ENCODE measurements around the gene LRRC57. TPM values are rescaled to one million over a fixed set of nuclear protein-coding genes. Genes with fewer than 3 reads are reported as not detected.

Gene LRRC57
- total RNA-seq, 1 experiment from 2014 or later = 16.6 TPM

- no peaks in the 10 kb centered on the region for H3K9me2 ChIP-seq (ENCODE audit: insufficient read depth)
- H4K20me1 ChIP-seq (ENCODE audit: insufficient read depth) = no peaks in the 10 kb centered on the region
- no peak overlapping the region for H2AFZ ChIP-seq (ENCODE audit: low read depth, low read length, poor library complexity, severe bottlenecking)
- CTCF ChIA-PET = no interaction called here
- no peak for TF ChIP-seq EZH2 (IDR thresholded peaks at IDR 0.05)
- no TSS peak for BruUV-seq (replicated peaks)
- no peak overlapping the region for H3K9ac ChIP-seq (ENCODE audit: low read length)
- H3K79me2 ChIP-seq (ENCODE audit: insufficient read depth, low read length) = peaks cover 14% of the 10 kb centered on the region; the same call in 1 of the 2 replicates
- DNase-seq (ENCODE audit: low read depth, low spot score) = no peak
- H3K27ac ChIP-seq (ENCODE audit: low read depth, low read length) = no peak overlapping the region
- H3K27me3 ChIP-seq (ENCODE audit: insufficient read depth, low read length) = no peaks in the 10 kb centered on the region
- H3K4me3 ChIP-seq (replicated peaks in 1 of 2; ENCODE audit: low read depth in 1 of 2, low read length in 2 of 2) = no peak overlapping the region
- no peak for ATAC-seq
- peaks cover 4 to 12% of the 10 kb centered on the region in 2 experiments for H3K4me1 ChIP-seq (ENCODE audit: control insufficient read depth in 1 of 2, insufficient read depth in 2 of 2, low read length in 2 of 2)
- no peak overlapping the region for H3K4me2 ChIP-seq (ENCODE audit: low read length)
- H3K36me3 ChIP-seq (ENCODE audit: control insufficient read depth in 1 of 2, insufficient read depth in 2 of 2, low read length in 2 of 2) = no peaks in the 10 kb centered on the region
- intact Hi-C loops (cut with micrococcal nuclease) = no loop called here
- POLR2A ChIA-PET = interaction anchor here (2.2 kb wide), 1 partner anchor 9 kb away, joined by 7 read pairs; the partner anchor contains the start of gene SNAP23
- RAD21 ChIA-PET (ENCODE audit: low non-redundant PET in 1 of 2, low total read pairs in 2 of 2, uncharacterized antibody in 2 of 2, unreplicated experiment in 2 of 2) = no interaction called here
- no peaks in the 10 kb centered on the region for H3K9me3 ChIP-seq (ENCODE audit: control insufficient read depth in 1 of 2, insufficient read depth in 1 of 2, low read depth in 1 of 2, low read length in 2 of 2)
Observed at GRCh38 chr15:42504631-42505030, 44.0 kb downstream of the LRRC57 start.

- ChIA-PET CTCF (no interaction called here), RAD21 (ENCODE audit: low non-redundant PET in 1 of 2, low total read pairs in 2 of 2, uncharacterized antibody in 2 of 2, unreplicated experiment in 2 of 2) (no interaction called here), POLR2A (no interaction called here)
- intact Hi-C loops (cut with micrococcal nuclease) = no loop called here
- H3K4me1 ChIP-seq (ENCODE audit: control insufficient read depth in 1 of 2, insufficient read depth in 2 of 2, low read length in 2 of 2) = peaks cover 12 to 20% of the 10 kb centered on the region in 2 experiments
- DNase-seq (ENCODE audit: low read depth, low spot score) (no peak), ATAC-seq (no peak)
- H3K4me2 ChIP-seq (ENCODE audit: low read length) = no peak overlapping the region
- no TSS peak for BruUV-seq (replicated peaks)
- H2AFZ ChIP-seq (ENCODE audit: low read depth, low read length, poor library complexity, severe bottlenecking) = no peak overlapping the region
- no peaks in the 10 kb centered on the region for H3K9me3 ChIP-seq (ENCODE audit: control insufficient read depth in 1 of 2, insufficient read depth in 1 of 2, low read depth in 1 of 2, low read length in 2 of 2)
- no peak overlapping the region for H3K4me3 ChIP-seq (replicated peaks in 1 of 2; ENCODE audit: low read depth in 1 of 2, low read length in 2 of 2)
- H3K36me3 ChIP-seq (ENCODE audit: control insufficient read depth in 1 of 2, insufficient read depth in 2 of 2, low read length in 2 of 2) = no peaks in the 10 kb centered on the region
- H3K27me3 ChIP-seq (ENCODE audit: insufficient read depth, low read length) = no peaks in the 10 kb centered on the region
- H3K27ac ChIP-seq (ENCODE audit: low read depth, low read length) = no peak overlapping the region
- no peaks in the 10 kb centered on the region for H4K20me1 ChIP-seq (ENCODE audit: insufficient read depth)
- peaks cover 14% of the 10 kb centered on the region; the same call in 1 of the 2 replicates for H3K79me2 ChIP-seq (ENCODE audit: insufficient read depth, low read length)
- no peaks in the 10 kb centered on the region for H3K9me2 ChIP-seq (ENCODE audit: insufficient read depth)
- H3K9ac ChIP-seq (ENCODE audit: low read length) = no peak overlapping the region
- no peak for TF ChIP-seq ZFX (IDR thresholded peaks at IDR 0.05)
- TF ChIP-seq ELF1 (IDR thresholded peaks at IDR 0.05; ENCODE audit: borderline replicate concordance, low read depth) = no peak
- no peak for TF ChIP-seq ATF3 (IDR thresholded peaks at IDR 0.05)
- no peak for TF ChIP-seq RAD21 (IDR thresholded peaks at IDR 0.05; ENCODE audit: low read depth)
- no peak for TF ChIP-seq REST (IDR thresholded peaks at IDR 0.05; ENCODE audit: low read depth)
- no peak for TF ChIP-seq CTCF (IDR thresholded peaks at IDR 0.05 in 2 of 3, conservative IDR thresholded peaks at IDR 0.05 in 1 of 3; ENCODE audit: borderline replicate concordance in 1 of 3, insufficient read depth in 1 of 3, low read depth in 2 of 3, low read length in 2 of 3)
- TF ChIP-seq POLR2A (IDR thresholded peaks at IDR 0.05; ENCODE audit: borderline replicate concordance, extremely low read depth, insufficient read depth, insufficient read length) = no peak
- TF ChIP-seq TCF7L2 (IDR thresholded peaks at IDR 0.05; ENCODE audit: borderline replicate concordance, extremely low read depth, insufficient read depth, insufficient read length) = no peak
- TF ChIP-seq ZBTB33 (IDR thresholded peaks at IDR 0.05; ENCODE audit: extremely low read depth, insufficient replicate concordance, low read length) = no peak
- TF ChIP-seq YY1 (IDR thresholded peaks at IDR 0.05; ENCODE audit: extremely low read depth, insufficient replicate concordance, low read depth, low read length) = no peak
- TF ChIP-seq CBX3 (IDR thresholded peaks at IDR 0.05; ENCODE audit: low read depth) = no peak
- no peak for TF ChIP-seq EZH2 (IDR thresholded peaks at IDR 0.05)
Observed at GRCh38 chr15:42503825-42504224, 44.8 kb downstream of the LRRC57 start.
